ENCODE measurements around the gene ARMC7.

- TF ChIP-seq, protein P1, sequence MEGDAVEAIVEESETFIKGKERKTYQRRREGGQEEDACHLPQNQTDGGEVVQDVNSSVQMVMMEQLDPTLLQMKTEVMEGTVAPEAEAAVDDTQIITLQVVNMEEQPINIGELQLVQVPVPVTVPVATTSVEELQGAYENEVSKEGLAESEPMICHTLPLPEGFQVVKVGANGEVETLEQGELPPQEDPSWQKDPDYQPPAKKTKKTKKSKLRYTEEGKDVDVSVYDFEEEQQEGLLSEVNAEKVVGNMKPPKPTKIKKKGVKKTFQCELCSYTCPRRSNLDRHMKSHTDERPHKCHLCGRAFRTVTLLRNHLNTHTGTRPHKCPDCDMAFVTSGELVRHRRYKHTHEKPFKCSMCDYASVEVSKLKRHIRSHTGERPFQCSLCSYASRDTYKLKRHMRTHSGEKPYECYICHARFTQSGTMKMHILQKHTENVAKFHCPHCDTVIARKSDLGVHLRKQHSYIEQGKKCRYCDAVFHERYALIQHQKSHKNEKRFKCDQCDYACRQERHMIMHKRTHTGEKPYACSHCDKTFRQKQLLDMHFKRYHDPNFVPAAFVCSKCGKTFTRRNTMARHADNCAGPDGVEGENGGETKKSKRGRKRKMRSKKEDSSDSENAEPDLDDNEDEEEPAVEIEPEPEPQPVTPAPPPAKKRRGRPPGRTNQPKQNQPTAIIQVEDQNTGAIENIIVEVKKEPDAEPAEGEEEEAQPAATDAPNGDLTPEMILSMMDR (IDR thresholded peaks at IDR 0.05), result no peak
- TF ChIP-seq POLR2A (IDR thresholded peaks at IDR 0.05), result no peak
- no peak for TF ChIP-seq POLR2AphosphoS5 (IDR thresholded peaks at IDR 0.05; ENCODE audit: insufficient read depth in 1 of 2, low read depth in 1 of 2)
These were observed 49.6 kb downstream of the ARMC7 start for GRCh38 chr17:75159196-75160031.
